Measurements from ENCODE around the gene FIP1L1.

The FIP1L1 gene

GRCh38 chr4:53436251-53436650 is 58.8 kb downstream of the FIP1L1 start:
- TF ChIP-seq CTCF (IDR thresholded peaks at IDR 0.05; ENCODE audit: low read depth, low read length) = no peak
- no peak for DNase-seq (ENCODE audit: extremely low read depth, low read depth)

DNA sequence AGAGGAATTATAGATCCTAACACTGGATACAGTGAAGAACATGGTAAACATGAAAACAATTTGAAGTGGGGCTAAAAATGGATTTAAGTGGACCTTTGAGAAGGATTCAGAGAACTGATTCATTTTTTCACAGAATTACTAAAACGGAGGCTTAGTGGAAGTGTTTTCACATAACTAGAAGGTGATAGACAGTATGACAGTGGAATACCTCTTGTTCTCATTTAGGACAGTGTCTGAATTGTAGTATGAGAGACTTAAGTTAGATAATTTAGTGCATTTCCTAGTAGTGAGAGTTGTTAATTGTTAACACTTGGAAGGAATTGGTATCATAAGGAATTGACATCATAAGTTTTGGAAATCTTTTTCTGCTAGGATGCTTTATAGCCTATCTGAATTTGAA is 64.1 kb downstream of the FIP1L1 start:
- no peak for TF ChIP-seq CTCF (IDR thresholded peaks at IDR 0.05; ENCODE audit: low read depth, low read length)
- DNase-seq (ENCODE audit: extremely low read depth, low read depth) = no peak

GRCh38 chr4:53444954-53445353 is 67.5 kb downstream of the FIP1L1 start:
- DNase-seq (ENCODE audit: extremely low read depth, low read depth) = no peak
- no peak for TF ChIP-seq CTCF (IDR thresholded peaks at IDR 0.05; ENCODE audit: low read depth, low read length)

DNA sequence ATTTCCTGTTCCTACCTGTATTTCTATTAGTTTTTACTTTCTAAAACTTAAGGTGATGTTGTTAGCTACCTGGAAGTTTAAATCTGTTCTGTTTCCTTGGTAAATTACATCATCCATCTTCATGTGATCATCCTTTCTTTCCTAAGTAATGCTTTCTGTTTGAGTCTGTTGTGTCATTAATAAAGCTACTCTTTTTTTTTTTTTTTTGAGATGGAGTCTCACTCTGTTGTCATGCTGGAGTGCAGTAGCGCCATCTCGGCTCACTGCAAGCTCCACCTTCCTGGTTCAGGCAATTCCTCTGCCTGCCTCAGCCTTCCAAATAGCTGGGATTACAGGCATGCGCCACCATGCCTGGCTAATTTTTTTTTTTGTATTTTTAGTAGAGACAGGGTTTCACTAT is 73.3 kb downstream of the FIP1L1 start:
- TF ChIP-seq CTCF (IDR thresholded peaks at IDR 0.05; ENCODE audit: low read depth, low read length) = no peak
- DNase-seq (ENCODE audit: extremely low read depth, low read depth) = no peak

DNA sequence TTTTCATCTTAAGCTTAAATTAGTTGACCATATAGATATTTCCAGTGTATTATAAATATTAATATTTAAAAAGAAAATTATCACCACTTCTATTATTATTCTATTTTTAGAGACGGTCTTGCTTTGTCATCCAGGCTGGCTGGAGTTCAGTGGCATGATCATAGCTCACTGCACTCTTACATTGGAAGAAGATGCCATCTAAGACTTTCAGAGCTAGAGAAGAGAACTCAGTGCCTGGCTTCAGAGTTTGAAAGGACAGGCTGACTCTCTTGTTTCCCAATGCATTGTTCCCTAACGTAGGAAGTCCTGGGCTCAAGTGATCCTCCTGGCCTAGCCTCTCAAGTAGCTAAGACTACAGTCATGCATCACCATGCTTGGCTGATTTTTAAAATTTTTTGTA is 75.9 kb downstream of the FIP1L1 start:
- no peak for DNase-seq (ENCODE audit: extremely low read depth, low read depth)
- no peak for TF ChIP-seq CTCF (IDR thresholded peaks at IDR 0.05; ENCODE audit: low read depth, low read length)

DNA sequence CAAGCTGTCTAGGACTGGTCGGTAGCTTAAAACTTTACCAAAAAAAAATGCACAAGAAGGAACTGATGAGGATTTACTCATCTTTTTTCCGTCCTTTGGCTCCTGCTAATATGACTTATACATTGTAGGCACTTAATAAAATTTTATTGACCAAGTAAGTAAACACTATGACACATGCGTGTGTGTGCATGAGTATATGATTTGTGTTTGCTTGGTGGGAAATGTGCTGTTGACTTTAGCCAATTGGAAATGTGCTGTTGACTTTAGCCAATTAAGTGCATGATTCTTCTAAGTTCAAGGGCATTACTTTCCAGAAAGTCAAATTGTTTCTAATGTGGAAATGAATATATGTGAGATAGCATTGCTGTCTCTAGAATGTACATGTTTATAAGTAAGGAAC is 78.3 kb downstream of the FIP1L1 start:
- no peak for TF ChIP-seq CTCF (IDR thresholded peaks at IDR 0.05; ENCODE audit: low read depth, low read length)
- DNase-seq (ENCODE audit: extremely low read depth, low read depth) = no peak

GRCh38 chr4:53456178-53456577 is 78.7 kb downstream of the FIP1L1 start:
- no peak for DNase-seq (ENCODE audit: extremely low read depth, low read depth)
- no peak for TF ChIP-seq CTCF (IDR thresholded peaks at IDR 0.05; ENCODE audit: low read depth, low read length)
